Activated naive CD4-positive, alpha-beta T cell treated with anti-CD3 and anti-CD28 coated beads, Interleukin-2, amount 10 ng/mL, durations not matched to agents 7 days and 5 days (primary cell): ENCODE results near the gene FXYD7.
A peak's percentile ranks its signal among the peaks of the same experiment; 100 is the strongest.

Experiments
- CTCF ChIA-PET: fragments of 350-600 bp; sonication (Branson Sonifier 250); formaldehyde crosslinking; loops from one replicate; lab custom pipeline; 2021; ENCODE audit warnings: antibody characterized with exemption; lab: Charles Lee
- DNase-seq: peaks from one replicate; pipeline ENCODE4 v3.0.0-alpha.2; 2020
- H3K27ac Mint-ChIP-seq: one replicate; pipeline ENCODE4 v1.8.0; 2021; ENCODE audit warnings: mild to moderate bottlenecking, moderate library complexity, mixed read lengths
- H3K27me3 Mint-ChIP-seq: one replicate; pipeline ENCODE4 v1.8.0; 2021; ENCODE audit warnings: mild to moderate bottlenecking, mixed read lengths
- H3K36me3 Mint-ChIP-seq: one replicate; pipeline ENCODE4 v1.8.0; 2021; ENCODE audit warnings: mixed read lengths
- H3K4me1 Mint-ChIP-seq: one replicate; pipeline ENCODE4 v1.8.0; 2021; ENCODE audit warnings: mixed read lengths
- H3K4me3 Mint-ChIP-seq: one replicate; pipeline ENCODE4 v1.8.0; 2021; ENCODE audit warnings: mild to moderate bottlenecking, moderate library complexity, mixed read lengths
- H3K9me3 Mint-ChIP-seq: one replicate; pipeline ENCODE4 v1.8.0; 2021; ENCODE audit warnings: mixed read lengths

Gene FXYD7

GRCh38 chr19:35140207-35140961, 2.7 kb upstream of the FXYD7 start:
- Mint-ChIP-seq H3K4me3 (no peak overlapping the region), H3K9me3 (no peaks in the 10 kb centered on the region), H3K4me1 (peaks cover 44% of the 10 kb centered on the region), H3K27me3 (peaks cover 70% of the 10 kb centered on the region), H3K36me3 (no peaks in the 10 kb centered on the region), H3K27ac (no peak overlapping the region)
- DNase-seq = no peak
- CTCF ChIA-PET = interaction anchor here (0.6 to 5.9 kb wide), 10 partner anchors 12 to 193 kb away, joined by 3 to 50 read pairs (median 8); partner anchors contain the start of genes FXYD5 and USF2

- CTCF ChIA-PET = interaction anchor here (0.6 to 5.9 kb wide), 34 partner anchors 9 to 354 kb away, joined by 3 to 50 read pairs (median 5); partner anchors contain the start of genes FXYD5, HAMP and USF2
- Mint-ChIP-seq H3K4me3 (peak overlapping the region; percentile 78), H3K4me1 (peaks cover 41% of the 10 kb centered on the region), H3K27ac (peak overlapping the region; percentile 91), H3K27me3 (peaks cover 66% of the 10 kb centered on the region), H3K9me3 (no peaks in the 10 kb centered on the region), H3K36me3 (no peaks in the 10 kb centered on the region)
- DNase-seq = peak; percentile 97
Observed at GRCh38 chr19:35140962-35141836, 1.9 kb upstream of the FXYD7 start.

DNA sequence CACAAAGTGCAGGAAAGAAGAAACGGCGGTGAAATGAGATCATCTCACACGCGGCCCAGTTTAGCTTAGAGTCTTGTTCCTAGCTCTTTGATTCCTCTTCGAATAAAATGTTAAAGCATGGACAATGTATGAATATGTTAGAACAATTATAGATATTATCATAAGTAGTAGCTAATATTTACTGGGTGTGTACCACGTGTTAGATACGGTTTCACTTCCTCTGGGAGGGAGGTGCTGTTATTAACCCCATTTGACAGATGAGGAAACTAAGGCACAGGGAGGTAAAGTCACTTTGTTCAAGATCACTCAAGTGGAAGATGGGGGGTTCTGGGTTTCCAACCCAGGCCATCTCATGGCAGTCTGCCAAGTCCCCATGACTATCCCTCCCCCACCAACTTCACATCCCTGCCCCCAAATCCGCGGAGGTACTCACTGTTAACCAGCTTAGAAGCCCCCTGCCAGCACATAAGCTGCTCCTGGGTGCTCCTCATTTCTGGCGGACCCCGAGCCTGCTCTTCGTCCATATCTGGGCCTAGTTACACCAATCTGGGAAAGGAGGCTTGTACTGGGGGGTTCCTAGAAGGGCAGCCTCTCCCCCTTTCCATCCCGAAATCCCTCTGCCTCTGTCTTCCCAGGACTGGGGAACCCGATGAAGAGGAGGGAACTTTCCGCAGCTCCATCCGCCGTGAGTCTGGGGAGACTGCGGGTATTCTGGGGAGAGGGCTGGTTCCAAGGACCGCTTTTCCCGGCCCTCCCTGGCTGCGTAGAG, 1.0 kb upstream of the FXYD7 start:
- H3K27ac Mint-ChIP-seq = peak overlapping the region; percentile 91
- H3K4me1 Mint-ChIP-seq = peaks cover 45% of the 10 kb centered on the region

GRCh38 chr19:35142606-35143230, 337 bp upstream of the FXYD7 start:
- CTCF ChIA-PET = interaction anchor here (0.8 to 5.9 kb wide), 18 partner anchors 10 to 204 kb away, joined by 3 to 50 read pairs (median 6); partner anchors contain the start of genes FXYD5 and USF2
- Mint-ChIP-seq H3K27me3 (peaks cover 56% of the 10 kb centered on the region), H3K27ac (no peak overlapping the region), H3K9me3 (no peaks in the 10 kb centered on the region), H3K36me3 (peaks cover 13% of the 10 kb centered on the region), H3K4me1 (peaks cover 45% of the 10 kb centered on the region), H3K4me3 (peak overlapping the region; percentile 78)
- DNase-seq = peak; percentile 78

More for the DNA sequence above, 1.0 kb upstream of the FXYD7 start:
- H3K4me3 Mint-ChIP-seq = peak overlapping the region; percentile 78
- peaks cover 6% of the 10 kb centered on the region for H3K36me3 Mint-ChIP-seq
- peaks cover 62% of the 10 kb centered on the region for H3K27me3 Mint-ChIP-seq
- no peak for DNase-seq
- no peaks in the 10 kb centered on the region for H3K9me3 Mint-ChIP-seq
- CTCF ChIA-PET = interaction anchor here (0.8 to 5.9 kb wide), 35 partner anchors 8 to 354 kb away, joined by 3 to 50 read pairs (median 5); partner anchors contain the start of genes FXYD5, HAMP and USF2

- Mint-ChIP-seq H3K27ac (no peak overlapping the region), H3K4me3 (peak overlapping the region; percentile 46), H3K4me1 (peaks cover 45% of the 10 kb centered on the region), H3K9me3 (no peaks in the 10 kb centered on the region), H3K36me3 (peaks cover 16% of the 10 kb centered on the region), H3K27me3 (peaks cover 53% of the 10 kb centered on the region)
- no peak for DNase-seq
- CTCF ChIA-PET = interaction anchor here (0.6 to 5.9 kb wide), 3 partner anchors 9 to 83 kb away, joined by 3 to 50 read pairs (median 44); partner anchors contain the start of gene FXYD5
Observed at GRCh38 chr19:35143818-35144217, 763 bp downstream of the FXYD7 start.

DNA sequence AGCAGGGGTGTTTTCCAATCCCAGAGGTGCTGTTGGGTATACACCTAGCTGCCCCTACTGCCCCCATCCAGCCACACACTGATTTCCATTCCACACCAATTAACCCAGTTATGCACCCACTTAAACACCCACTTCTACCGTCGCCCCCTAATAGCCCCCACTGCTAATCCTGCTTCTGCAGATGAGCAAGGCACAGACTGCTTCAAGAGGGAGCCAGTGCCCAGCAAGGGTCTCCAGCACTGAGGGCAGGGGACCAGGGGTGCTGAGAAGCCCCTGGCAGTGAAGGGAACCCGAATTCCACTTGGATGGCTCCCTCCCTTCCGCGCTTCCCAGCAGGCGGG, 1.2 kb downstream of the FXYD7 start:
- peaks cover 45% of the 10 kb centered on the region for H3K4me1 Mint-ChIP-seq
- H3K27ac Mint-ChIP-seq = no peak overlapping the region
- peak overlapping the region; percentile 46 for H3K4me3 Mint-ChIP-seq

GRCh38 chr19:35144600-35145436, 1.8 kb downstream of the FXYD7 start:
- Mint-ChIP-seq H3K27ac (no peak overlapping the region), H3K4me3 (no peak overlapping the region), H3K9me3 (no peaks in the 10 kb centered on the region), H3K36me3 (peaks cover 20% of the 10 kb centered on the region), H3K4me1 (peaks cover 45% of the 10 kb centered on the region), H3K27me3 (peaks cover 51% of the 10 kb centered on the region)
- CTCF ChIA-PET = interaction anchor here (0.8 to 5.9 kb wide), 4 partner anchors 8 to 71 kb away, joined by 3 to 50 read pairs (median 5); partner anchors contain the start of gene FXYD5
- DNase-seq = peak; percentile 44

More for the DNA sequence above, 1.2 kb downstream of the FXYD7 start:
- Mint-ChIP-seq H3K36me3 (peaks cover 19% of the 10 kb centered on the region), H3K27me3 (peaks cover 53% of the 10 kb centered on the region), H3K9me3 (no peaks in the 10 kb centered on the region)
- CTCF ChIA-PET = interaction anchor here (1.6 to 5.9 kb wide), 2 partner anchors 9 to 19 kb away, joined by 5 to 50 read pairs; partner anchors contain the start of gene FXYD5
- no peak for DNase-seq

DNA sequence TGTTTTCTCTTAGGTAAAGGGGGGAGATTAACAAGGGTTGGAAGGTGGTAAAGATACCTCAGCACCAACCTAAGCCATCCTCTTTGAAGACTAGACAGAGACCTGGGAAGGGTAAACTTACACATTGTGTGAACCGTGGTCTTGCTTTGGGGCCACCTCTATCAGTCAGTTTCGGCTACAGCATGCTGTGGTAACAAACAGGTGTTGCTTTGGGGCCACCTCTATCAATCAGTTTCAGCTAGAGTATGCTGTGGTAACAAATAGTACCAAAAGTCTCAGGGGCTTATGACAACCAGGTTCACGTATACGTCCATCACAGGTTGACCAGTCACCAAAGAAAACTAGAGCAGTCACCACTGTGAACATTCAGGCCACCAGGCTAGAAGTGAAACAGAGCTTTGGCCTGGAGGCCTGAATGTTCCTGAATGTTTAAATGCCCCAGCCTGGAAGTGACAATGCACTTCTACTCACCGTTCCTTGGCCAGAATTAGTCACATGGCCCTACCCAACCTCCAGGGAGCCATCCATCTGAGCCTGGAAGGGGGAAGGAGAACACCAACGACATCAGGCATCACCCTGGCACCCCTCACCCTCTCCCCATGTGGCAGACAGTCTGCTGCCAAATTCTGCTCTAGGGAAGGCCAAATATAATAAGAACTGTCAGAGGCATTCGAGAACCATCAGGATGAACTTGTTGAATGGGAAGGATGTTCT, 3.8 kb downstream of the FXYD7 start:
- Mint-ChIP-seq H3K27me3 (peaks cover 50% of the 10 kb centered on the region), H3K27ac (no peak overlapping the region), H3K36me3 (peaks cover 27% of the 10 kb centered on the region), H3K4me3 (no peak overlapping the region), H3K4me1 (peaks cover 44% of the 10 kb centered on the region), H3K9me3 (no peaks in the 10 kb centered on the region)
- CTCF ChIA-PET = no interaction called here
- DNase-seq = no peak

- Mint-ChIP-seq H3K27ac (no peak overlapping the region), H3K27me3 (peaks cover 35% of the 10 kb centered on the region), H3K9me3 (no peaks in the 10 kb centered on the region), H3K4me3 (no peak overlapping the region), H3K4me1 (peaks cover 41% of the 10 kb centered on the region), H3K36me3 (peaks cover 31% of the 10 kb centered on the region)
- no peak for DNase-seq
- CTCF ChIA-PET = interaction anchor here (0.9 kb wide), 1 partner anchor 8 kb away, joined by 3 read pairs; no protein-coding TSS in a partner anchor
Observed at GRCh38 chr19:35149463-35149862, 6.4 kb downstream of the FXYD7 start.

DNA sequence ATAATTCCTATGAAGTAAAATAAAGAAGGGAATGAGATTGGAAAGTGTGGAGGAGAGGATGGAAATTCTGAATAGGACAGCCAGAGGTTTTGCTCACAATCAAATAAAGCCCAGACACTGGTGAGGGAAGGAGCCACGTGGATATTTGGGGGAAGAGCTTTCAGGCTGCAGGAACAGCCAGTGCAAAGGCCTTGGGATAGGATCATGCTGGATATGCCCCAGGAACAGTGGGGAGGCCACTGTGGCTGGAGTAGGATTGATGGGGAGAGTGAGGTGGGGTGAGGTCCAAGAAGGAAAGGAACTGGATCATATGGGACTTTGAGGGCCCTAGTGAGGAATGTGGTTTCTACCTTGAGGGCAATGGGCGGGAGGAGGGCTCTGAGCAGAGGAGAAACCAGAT, 7.4 kb downstream of the FXYD7 start:
- Mint-ChIP-seq H3K4me1 (peaks cover 31% of the 10 kb centered on the region), H3K36me3 (peaks cover 40% of the 10 kb centered on the region), H3K27me3 (peaks cover 26% of the 10 kb centered on the region), H3K9me3 (no peaks in the 10 kb centered on the region), H3K4me3 (no peak overlapping the region), H3K27ac (no peak overlapping the region)
- CTCF ChIA-PET = interaction anchor here (0.6 to 1.2 kb wide), 3 partner anchors 9 to 66 kb away, joined by 3 read pairs; no protein-coding TSS in a partner anchor
- no peak for DNase-seq

GRCh38 chr19:35151273-35152065, 8.4 kb downstream of the FXYD7 start:
- Mint-ChIP-seq H3K27me3 (peaks cover 26% of the 10 kb centered on the region), H3K4me3 (no peak overlapping the region), H3K4me1 (peaks cover 37% of the 10 kb centered on the region), H3K9me3 (no peaks in the 10 kb centered on the region), H3K27ac (no peak overlapping the region), H3K36me3 (peaks cover 48% of the 10 kb centered on the region)
- no peak for DNase-seq
- CTCF ChIA-PET = interaction anchor here (1.2 to 4.1 kb wide), 2 partner anchors 8 to 65 kb away, joined by 3 to 50 read pairs; partner anchors contain the start of gene FXYD7
